ENCODE measurements around the gene SRGAP1. TPM values are rescaled to one million over a fixed set of nuclear protein-coding genes. Genes with fewer than 3 reads are reported as not detected.

Gene SRGAP1
- total RNA-seq, 1 donor from 2014 or later = 3.0 TPM

GRCh38 chr12:63980211-63980610 lies 135.7 kb downstream of the SRGAP1 start:
- no peaks in the 10 kb centered on the region for H4K20me1 ChIP-seq (ENCODE audit: low read depth)
- no peak overlapping the region for H2AFZ ChIP-seq (replicated peaks)
- no peaks in the 10 kb centered on the region for H3K36me3 ChIP-seq
- no peak for DNase-seq (ENCODE audit: low spot score)
- no peaks in the 10 kb centered on the region for H3K27me3 ChIP-seq
- H3F3A ChIP-seq (ENCODE audit: low read depth) = no peaks in the 10 kb centered on the region
- H3K9ac ChIP-seq = no peak overlapping the region
- H3K27ac Mint-ChIP-seq = no peak overlapping the region
- no peaks in the 10 kb centered on the region for H3K9me3 Mint-ChIP-seq
- no peak overlapping the region for H3K27ac ChIP-seq
- no peaks in the 10 kb centered on the region for H3K79me2 ChIP-seq (ENCODE audit: low read depth)
- H3K4me1 ChIP-seq = no peaks in the 10 kb centered on the region
- no peaks in the 10 kb centered on the region for H3K27me3 Mint-ChIP-seq (ENCODE audit: insufficient read depth, low read depth)
- TF ChIP-seq EZH2phosphoT487 (IDR thresholded peaks at IDR 0.05) (no peak), CTCF (IDR thresholded peaks at IDR 0.05) (no peak), EZH2 (IDR thresholded peaks at IDR 0.05) (no peak)
- H3K36me3 Mint-ChIP-seq = peaks cover 4% of the 10 kb centered on the region
- H3K4me1 Mint-ChIP-seq = peaks cover 3% of the 10 kb centered on the region
- no peak overlapping the region for H3K4me2 ChIP-seq
- no peaks in the 10 kb centered on the region for H3K9me3 ChIP-seq (ENCODE audit: low read depth)
- H3K4me3 ChIP-seq = no peak overlapping the region
- no peak overlapping the region for H3K4me3 Mint-ChIP-seq

- Histone ChIP-seq H3K79me2 (ENCODE audit: low read depth) (no peaks in the 10 kb centered on the region), H3K27me3 (no peaks in the 10 kb centered on the region), H3K36me3 (no peaks in the 10 kb centered on the region), H3F3A (ENCODE audit: low read depth) (no peaks in the 10 kb centered on the region), H3K4me3 (no peak overlapping the region), H3K4me2 (no peak overlapping the region), H3K4me1 (no peaks in the 10 kb centered on the region), H3K9ac (no peak overlapping the region), H4K20me1 (ENCODE audit: low read depth) (no peaks in the 10 kb centered on the region), H3K9me3 (ENCODE audit: low read depth) (no peaks in the 10 kb centered on the region), H3K27ac (no peak overlapping the region), H2AFZ (replicated peaks) (no peak overlapping the region)
- Mint-ChIP-seq H3K4me1 (peaks cover 3% of the 10 kb centered on the region), H3K27ac (no peak overlapping the region), H3K36me3 (peaks cover 6% of the 10 kb centered on the region), H3K4me3 (no peak overlapping the region), H3K27me3 (ENCODE audit: insufficient read depth, low read depth) (no peaks in the 10 kb centered on the region), H3K9me3 (no peaks in the 10 kb centered on the region)
- TF ChIP-seq CTCF (IDR thresholded peaks at IDR 0.05) (no peak), EZH2phosphoT487 (IDR thresholded peaks at IDR 0.05) (no peak), EZH2 (IDR thresholded peaks at IDR 0.05) (no peak)
- DNase-seq (ENCODE audit: low spot score) = no peak
Measured at GRCh38 chr12:63981343-63981742, 136.8 kb downstream of the SRGAP1 start.

GRCh38 chr12:63982604-63983295 lies 138.2 kb downstream of the SRGAP1 start:
- no peaks in the 10 kb centered on the region for H3K27me3 Mint-ChIP-seq (ENCODE audit: insufficient read depth, low read depth)

More at GRCh38 chr12:63982604-63983295, 138.2 kb downstream of the SRGAP1 start:
- Histone ChIP-seq H2AFZ (replicated peaks) (no peak overlapping the region), H3K4me1 (no peaks in the 10 kb centered on the region), H4K20me1 (ENCODE audit: low read depth) (no peaks in the 10 kb centered on the region), H3K27me3 (no peaks in the 10 kb centered on the region), H3K9ac (no peak overlapping the region), H3K79me2 (ENCODE audit: low read depth) (no peaks in the 10 kb centered on the region), H3K36me3 (no peaks in the 10 kb centered on the region), H3F3A (ENCODE audit: low read depth) (no peaks in the 10 kb centered on the region), H3K4me2 (no peak overlapping the region), H3K4me3 (no peak overlapping the region), H3K9me3 (ENCODE audit: low read depth) (no peaks in the 10 kb centered on the region), H3K27ac (no peak overlapping the region)
- H3K9me3 Mint-ChIP-seq = no peaks in the 10 kb centered on the region
- no peak overlapping the region for H3K27ac Mint-ChIP-seq
- peaks cover 3% of the 10 kb centered on the region for H3K4me1 Mint-ChIP-seq
- TF ChIP-seq EZH2phosphoT487 (IDR thresholded peaks at IDR 0.05) (no peak), EZH2 (IDR thresholded peaks at IDR 0.05) (no peak), CTCF (IDR thresholded peaks at IDR 0.05) (no peak)
- no peak for DNase-seq (ENCODE audit: low spot score)
- H3K4me3 Mint-ChIP-seq = no peak overlapping the region
- H3K36me3 Mint-ChIP-seq = peaks cover 6% of the 10 kb centered on the region
